ENCODE measurements around the gene KIAA1328. TPM values are rescaled to one million over a fixed set of nuclear protein-coding genes. Genes with fewer than 3 reads are reported as not detected.

The KIAA1328 gene
- total and polyA plus RNA-seq, 9 of the 15 experiments (the other 6 are each of a cell fraction or from before 2014, with no cell fraction given), result 4.0 to 8.6 (median 7.4) TPM

GRCh38 chr18:36814994-36815393, 13.9 kb upstream of the KIAA1328 start (continued):
- TF ChIP-seq, protein P1, sequence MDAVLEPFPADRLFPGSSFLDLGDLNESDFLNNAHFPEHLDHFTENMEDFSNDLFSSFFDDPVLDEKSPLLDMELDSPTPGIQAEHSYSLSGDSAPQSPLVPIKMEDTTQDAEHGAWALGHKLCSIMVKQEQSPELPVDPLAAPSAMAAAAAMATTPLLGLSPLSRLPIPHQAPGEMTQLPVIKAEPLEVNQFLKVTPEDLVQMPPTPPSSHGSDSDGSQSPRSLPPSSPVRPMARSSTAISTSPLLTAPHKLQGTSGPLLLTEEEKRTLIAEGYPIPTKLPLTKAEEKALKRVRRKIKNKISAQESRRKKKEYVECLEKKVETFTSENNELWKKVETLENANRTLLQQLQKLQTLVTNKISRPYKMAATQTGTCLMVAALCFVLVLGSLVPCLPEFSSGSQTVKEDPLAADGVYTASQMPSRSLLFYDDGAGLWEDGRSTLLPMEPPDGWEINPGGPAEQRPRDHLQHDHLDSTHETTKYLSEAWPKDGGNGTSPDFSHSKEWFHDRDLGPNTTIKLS (IDR thresholded peaks at IDR 0.05; ENCODE audit: borderline replicate concordance, low read depth), result no peak
- TF ChIP-seq ETV6 (IDR thresholded peaks at IDR 0.05; ENCODE audit: borderline replicate concordance in 1 of 2, low read depth in 2 of 2, low read length in 1 of 2) (no peak), ETV6 (CRISPR knock-in tag; IDR thresholded peaks at IDR 0.05; ENCODE audit: borderline replicate concordance) (no peak), BCLAF1 (IDR thresholded peaks at IDR 0.05; ENCODE audit: borderline replicate concordance in 1 of 2, control insufficient read depth in 1 of 2, low read depth in 2 of 2, low read length in 1 of 2) (no peak), KDM2B (CRISPR knock-in tag; IDR thresholded peaks at IDR 0.05) (no peak), ZNF347 (CRISPR knock-in tag; IDR thresholded peaks at IDR 0.05; ENCODE audit: low read depth) (no peak), SUPT5H (IDR thresholded peaks at IDR 0.05) (no peak), NUFIP1 (IDR thresholded peaks at IDR 0.05; ENCODE audit: partially characterized antibody) (no peak), ZNF77 (CRISPR knock-in tag; IDR thresholded peaks at IDR 0.05) (no peak), ZNF408 (CRISPR knock-in tag; IDR thresholded peaks at IDR 0.05; ENCODE audit: low read depth) (no peak), MITF (IDR thresholded peaks at IDR 0.05) (no peak), RNF219 (CRISPR knock-in tag; IDR thresholded peaks at IDR 0.05) (no peak), CBFA2T3 (IDR thresholded peaks at IDR 0.05) (peak; percentile 63), POLR3A (IDR thresholded peaks at IDR 0.05; ENCODE audit: borderline replicate concordance, extremely low read depth, insufficient read depth, insufficient read length) (no peak), MEF2A (IDR thresholded peaks at IDR 0.05; ENCODE audit: control insufficient read depth, low read depth, low read length) (no peak), ILK (tag; IDR thresholded peaks at IDR 0.05; ENCODE audit: borderline replicate concordance, low read depth) (no peak), FOXK2 (conservative IDR thresholded peaks at IDR 0.05 in 1 of 2, IDR thresholded peaks at IDR 0.05 in 1 of 2; ENCODE audit: low read depth in 2 of 2) (0 out of 4 replicates have a peak, but pooled peaks have one; percentile 27 to 28), BRD4 (IDR thresholded peaks at IDR 0.05) (no peak), XRCC5 (IDR thresholded peaks at IDR 0.05; ENCODE audit: low read depth, low read length) (no peak), ARNT (IDR thresholded peaks at IDR 0.05) (peak in 1 of 2 experiments; percentile 33; a peak in 1 of 4 replicates), MEF2D (tag; conservative IDR thresholded peaks at IDR 0.05; ENCODE audit: low read depth) (no peak), HNRNPLL (IDR thresholded peaks at IDR 0.05; ENCODE audit: low read depth, low read length, poor library complexity, severe bottlenecking) (no peak)

All from K562 (cell line).